ENCODE data around the gene BLVRA. TPM values are rescaled to one million over a fixed set of nuclear protein-coding genes. Genes with fewer than 3 reads are reported as not detected.

Gene BLVRA
- total RNA-seq, 2 experiments from 2014 or later: 0.91 TPM; not detected in 1

DNA sequence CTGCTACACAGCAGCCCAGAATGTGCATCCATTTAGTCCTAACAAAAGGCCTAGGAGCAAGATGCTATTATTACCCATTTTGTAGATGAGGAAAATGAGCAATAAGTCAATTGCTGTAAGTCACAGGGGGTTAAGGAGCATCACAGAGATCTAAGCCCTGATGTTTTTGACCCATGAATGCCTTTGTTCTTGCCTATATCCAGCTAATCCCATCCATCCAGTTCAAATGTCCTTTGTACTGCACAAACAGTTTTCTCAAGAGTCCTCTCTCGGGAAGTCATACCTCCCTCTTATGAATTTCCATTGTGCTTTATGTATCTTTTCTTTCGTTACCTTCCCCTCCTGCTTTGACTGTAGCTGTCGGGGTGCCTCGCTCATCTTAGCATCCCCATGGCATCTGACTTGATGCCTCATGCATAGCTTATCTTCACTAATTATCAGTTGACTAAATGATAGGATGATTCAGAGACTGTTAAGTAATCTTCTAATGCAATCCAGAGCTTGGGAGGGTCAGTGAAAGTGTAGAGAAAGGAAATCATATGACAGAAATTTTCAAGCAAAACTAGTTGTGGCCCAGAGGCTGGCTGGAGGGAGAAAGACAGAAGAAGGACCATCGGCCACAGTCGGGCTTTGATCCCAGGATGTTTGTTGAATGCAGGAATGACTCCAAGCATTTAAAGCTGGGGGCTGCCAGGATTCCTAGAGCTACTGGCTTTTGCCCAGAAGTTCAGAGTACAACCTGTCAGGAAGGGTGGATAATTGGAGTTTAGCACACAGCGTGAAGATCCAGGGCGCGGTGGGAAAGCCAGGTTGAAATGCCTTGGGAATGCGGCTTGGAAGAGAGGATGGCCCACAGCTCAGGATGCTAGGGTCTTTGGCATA lies 23.5 kb downstream of the BLVRA start:
- Histone ChIP-seq H4K20me1 (ENCODE audit: insufficient read depth, low read length) (no peaks in the 10 kb centered on the region), H3K36me3 (ENCODE audit: insufficient read depth, low read length) (no peaks in the 10 kb centered on the region), H3K79me2 (ENCODE audit: insufficient read depth, low read depth, low read length) (no peaks in the 10 kb centered on the region), H3K4me3 (ENCODE audit: low read depth, low read length, poor library complexity, severe bottlenecking) (no peak overlapping the region), H3K4me1 (ENCODE audit: insufficient read depth, low read length, poor library complexity, severe bottlenecking) (no peaks in the 10 kb centered on the region), H3K4me2 (ENCODE audit: low read length) (no peak overlapping the region), H3K9me2 (ENCODE audit: insufficient read depth, low read length) (no peaks in the 10 kb centered on the region), H3K9me3 (ENCODE audit: low read length) (no peaks in the 10 kb centered on the region), H3K27ac (ENCODE audit: low read depth, low read length, poor library complexity, severe bottlenecking) (no peak overlapping the region), H2AFZ (ENCODE audit: low read length) (no peak overlapping the region)
- ChIA-PET CTCF (ENCODE audit: unreplicated experiment) (no interaction called here), POLR2A (no interaction called here)
- intact Hi-C loops (cut with micrococcal nuclease; ENCODE audit: unreplicated experiment): no loop called here
- BruUV-seq (replicated peaks): no TSS peak
- no peak for TF ChIP-seq EZH2phosphoT487 (IDR thresholded peaks at IDR 0.05; ENCODE audit: borderline replicate concordance, low read depth, low read length)
- TF ChIP-seq, protein P1, sequence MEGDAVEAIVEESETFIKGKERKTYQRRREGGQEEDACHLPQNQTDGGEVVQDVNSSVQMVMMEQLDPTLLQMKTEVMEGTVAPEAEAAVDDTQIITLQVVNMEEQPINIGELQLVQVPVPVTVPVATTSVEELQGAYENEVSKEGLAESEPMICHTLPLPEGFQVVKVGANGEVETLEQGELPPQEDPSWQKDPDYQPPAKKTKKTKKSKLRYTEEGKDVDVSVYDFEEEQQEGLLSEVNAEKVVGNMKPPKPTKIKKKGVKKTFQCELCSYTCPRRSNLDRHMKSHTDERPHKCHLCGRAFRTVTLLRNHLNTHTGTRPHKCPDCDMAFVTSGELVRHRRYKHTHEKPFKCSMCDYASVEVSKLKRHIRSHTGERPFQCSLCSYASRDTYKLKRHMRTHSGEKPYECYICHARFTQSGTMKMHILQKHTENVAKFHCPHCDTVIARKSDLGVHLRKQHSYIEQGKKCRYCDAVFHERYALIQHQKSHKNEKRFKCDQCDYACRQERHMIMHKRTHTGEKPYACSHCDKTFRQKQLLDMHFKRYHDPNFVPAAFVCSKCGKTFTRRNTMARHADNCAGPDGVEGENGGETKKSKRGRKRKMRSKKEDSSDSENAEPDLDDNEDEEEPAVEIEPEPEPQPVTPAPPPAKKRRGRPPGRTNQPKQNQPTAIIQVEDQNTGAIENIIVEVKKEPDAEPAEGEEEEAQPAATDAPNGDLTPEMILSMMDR (conservative IDR thresholded peaks at IDR 0.05; ENCODE audit: low read length): no peak
- DNase-seq (ENCODE audit: low spot score): no peak

DNA sequence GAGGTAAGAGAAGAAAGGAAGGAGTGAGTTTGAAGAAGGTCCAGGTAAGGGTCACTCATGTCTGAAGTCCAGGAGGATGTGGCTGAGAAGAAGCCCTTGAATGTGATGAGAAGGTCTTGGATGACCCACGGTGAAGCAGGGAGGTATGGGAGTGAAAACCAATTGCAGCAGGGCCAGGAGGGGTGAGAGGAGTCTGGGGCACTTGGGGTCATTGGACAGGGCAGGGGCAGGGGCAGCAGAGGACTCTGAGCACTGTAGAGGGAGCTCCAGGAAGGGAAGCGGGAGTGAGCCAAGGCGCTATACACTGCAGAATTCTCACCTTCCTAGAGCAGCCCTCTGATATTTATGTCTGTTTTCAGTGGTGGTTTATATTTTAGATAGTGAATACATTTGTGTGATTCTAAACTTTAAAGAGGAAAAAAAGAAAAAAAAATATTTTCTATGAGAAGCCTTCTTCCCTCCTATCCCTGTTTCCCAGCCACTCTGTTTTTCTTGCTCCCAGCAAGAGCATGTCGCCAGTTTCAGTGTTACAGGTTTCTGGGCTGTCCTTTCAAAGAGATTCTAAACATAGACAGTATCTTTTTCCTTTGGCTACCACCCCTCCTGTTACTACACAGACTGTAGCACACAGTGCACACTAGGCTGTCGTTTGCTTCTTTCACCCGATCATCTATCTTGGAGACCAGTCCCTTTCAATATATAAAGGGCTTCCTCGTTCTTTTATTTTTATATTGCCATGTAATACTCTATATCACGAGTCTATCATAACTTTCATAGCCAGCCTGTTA lies 24.5 kb downstream of the BLVRA start:
- H3K36me3 ChIP-seq (ENCODE audit: insufficient read depth, low read length): no peaks in the 10 kb centered on the region
- ChIA-PET POLR2A (no interaction called here), CTCF (ENCODE audit: unreplicated experiment) (no interaction called here)
- no peaks in the 10 kb centered on the region for H3K4me1 ChIP-seq (ENCODE audit: insufficient read depth, low read length, poor library complexity, severe bottlenecking)
- no peaks in the 10 kb centered on the region for H3K79me2 ChIP-seq (ENCODE audit: insufficient read depth, low read depth, low read length)
- H3K4me2 ChIP-seq (ENCODE audit: low read length): no peak overlapping the region
- intact Hi-C loops (cut with micrococcal nuclease; ENCODE audit: unreplicated experiment): no loop called here
- no TSS peak for BruUV-seq (replicated peaks)
- TF ChIP-seq, protein P1 (conservative IDR thresholded peaks at IDR 0.05; ENCODE audit: low read length): no peak
- no peak for TF ChIP-seq EZH2phosphoT487 (IDR thresholded peaks at IDR 0.05; ENCODE audit: borderline replicate concordance, low read depth, low read length)
- no peak overlapping the region for H3K4me3 ChIP-seq (ENCODE audit: low read depth, low read length, poor library complexity, severe bottlenecking)
- no peak overlapping the region for H2AFZ ChIP-seq (ENCODE audit: low read length)
- H3K9me2 ChIP-seq (ENCODE audit: insufficient read depth, low read length): no peaks in the 10 kb centered on the region
- DNase-seq (ENCODE audit: low spot score): no peak
- H3K27ac ChIP-seq (ENCODE audit: low read depth, low read length, poor library complexity, severe bottlenecking): no peak overlapping the region
- no peaks in the 10 kb centered on the region for H4K20me1 ChIP-seq (ENCODE audit: insufficient read depth, low read length)
- no peaks in the 10 kb centered on the region for H3K9me3 ChIP-seq (ENCODE audit: low read length)

Data from OCI-LY7 (cell line).